8988T (cell line): ENCODE results near the gene RTKN.

Experiments used
- DNase-seq: peaks from one replicate; pipeline ENCODE4 v3.0.0; 2011

The RTKN gene

DNA sequence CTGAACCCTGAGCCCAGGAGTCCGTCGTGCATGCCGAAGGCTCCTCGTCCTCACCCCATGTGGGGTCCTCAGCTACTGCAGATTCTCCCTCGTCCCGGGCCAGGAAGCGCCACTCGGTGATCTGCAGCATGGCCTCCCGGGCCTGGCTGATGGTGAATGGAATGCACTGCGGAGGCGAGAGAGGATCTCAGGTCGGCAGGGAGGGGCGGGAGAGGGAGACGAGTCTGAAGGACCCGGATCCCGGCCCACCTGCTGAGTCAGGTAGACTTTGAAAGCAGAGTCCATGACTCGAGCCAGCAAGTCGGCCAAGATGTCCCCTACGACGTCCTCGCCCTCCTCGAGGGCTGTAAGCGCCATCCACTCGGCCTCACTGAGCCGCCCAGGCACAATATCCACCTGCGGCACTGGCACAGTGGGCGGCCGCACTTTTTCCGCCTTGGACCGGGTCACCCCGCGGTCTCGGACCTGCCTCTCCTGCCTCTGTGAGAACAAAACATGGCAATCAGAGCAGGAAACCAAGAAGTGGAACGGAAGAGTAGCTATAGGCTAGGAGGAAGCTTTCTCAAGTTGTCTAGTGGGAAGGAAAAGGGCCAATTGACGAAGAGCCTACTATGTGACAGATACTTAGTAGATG, 25.9 kb downstream of the RTKN start:
- DNase-seq = no peak

DNA sequence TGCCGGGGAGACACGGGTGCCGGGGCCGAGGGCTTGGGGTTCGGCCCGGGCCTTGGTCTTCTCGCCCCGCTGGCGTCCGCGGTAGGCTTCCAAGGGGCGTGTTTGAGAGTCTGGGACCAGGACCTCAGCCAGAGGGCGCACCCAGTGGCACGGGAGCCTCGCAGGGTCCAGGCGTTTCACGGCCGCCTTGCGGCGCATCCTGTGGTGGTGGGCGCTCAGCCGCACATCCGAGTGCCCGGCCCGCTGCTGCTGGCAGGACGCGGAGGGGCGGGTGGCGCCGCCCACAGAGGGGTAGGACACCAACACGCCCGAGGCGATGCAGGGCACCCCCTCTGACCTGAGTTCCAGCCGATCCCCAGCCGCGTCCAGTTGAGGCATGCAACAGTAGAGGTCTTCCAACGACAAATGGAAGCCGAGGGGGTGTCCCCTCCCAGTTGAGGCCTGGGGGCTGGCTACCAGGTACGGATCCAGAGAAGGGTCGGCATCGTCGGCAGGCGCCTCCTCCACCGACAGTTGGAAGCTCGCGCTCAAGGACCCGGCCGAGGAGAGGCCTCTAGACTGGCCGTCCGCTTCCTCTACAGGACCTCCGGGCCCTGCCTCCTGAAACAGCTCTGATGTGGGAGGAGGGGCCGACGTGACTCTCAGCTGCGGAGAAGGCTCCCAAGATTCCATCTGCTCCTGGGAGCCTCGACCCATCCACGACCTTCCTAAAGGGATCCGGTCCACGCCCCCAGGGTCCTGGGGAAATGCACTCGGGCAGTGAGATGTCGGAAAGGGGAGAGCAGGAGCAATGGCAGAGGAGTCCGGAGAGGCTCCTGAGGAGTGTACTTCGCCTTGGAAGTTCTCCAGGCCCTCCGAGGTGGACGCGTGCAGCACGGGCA, 26.6 kb downstream of the RTKN start:
- DNase-seq = no peak

DNA sequence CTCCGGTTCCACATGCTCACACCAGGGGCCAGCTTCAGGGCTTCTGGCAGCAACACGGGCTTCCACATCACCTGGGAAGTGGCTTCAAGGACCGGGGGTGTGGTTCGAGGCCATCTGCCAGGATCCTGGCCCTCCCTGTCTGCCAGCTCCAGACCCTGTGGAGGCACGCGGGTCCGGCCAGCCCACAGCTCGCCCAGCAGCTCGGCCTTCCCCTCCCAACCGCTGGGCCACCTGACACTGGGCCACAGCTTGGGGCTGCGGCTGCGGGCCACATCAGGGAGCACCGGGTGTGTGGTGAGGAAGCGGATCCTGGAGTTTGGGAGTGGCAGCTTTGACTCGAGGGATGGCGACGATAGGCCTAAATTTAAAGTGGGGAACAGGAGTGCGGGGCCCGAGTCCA, 27.3 kb downstream of the RTKN start:
- DNase-seq = no peak

DNA sequence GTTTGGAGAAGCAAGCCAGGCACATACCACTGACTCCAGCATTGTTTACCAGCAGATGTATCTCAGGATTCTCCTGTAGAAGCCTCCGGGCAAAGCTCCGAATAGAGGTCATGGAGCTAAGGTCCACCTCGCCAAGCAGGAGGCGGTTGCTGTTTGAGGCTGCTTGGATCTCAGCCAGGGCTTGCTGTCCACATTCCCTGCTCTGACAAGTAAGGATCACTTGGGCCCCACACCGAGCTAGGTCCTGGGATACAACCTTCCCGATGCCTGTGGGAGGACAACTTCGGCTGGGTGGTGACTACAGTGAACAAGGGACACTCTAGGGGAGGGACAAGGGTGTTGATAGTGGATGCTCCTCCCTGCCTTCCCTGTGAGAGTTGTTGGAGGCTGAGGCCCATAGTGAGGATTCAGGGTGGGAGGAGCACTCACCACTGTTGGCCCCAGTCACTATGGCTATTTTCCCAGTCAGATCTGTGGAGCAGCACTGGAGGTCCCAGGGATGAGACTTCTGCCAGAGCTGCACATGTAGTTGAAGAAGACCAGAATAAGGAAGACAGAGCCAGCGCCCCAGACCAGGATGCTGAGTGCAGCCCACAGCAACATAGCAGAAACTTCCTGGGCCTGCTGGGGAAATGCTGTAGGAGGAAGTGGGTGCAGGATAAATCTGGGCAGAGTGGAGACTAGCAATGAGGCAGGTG, 28.6 kb downstream of the RTKN start:
- no peak for DNase-seq

DNA sequence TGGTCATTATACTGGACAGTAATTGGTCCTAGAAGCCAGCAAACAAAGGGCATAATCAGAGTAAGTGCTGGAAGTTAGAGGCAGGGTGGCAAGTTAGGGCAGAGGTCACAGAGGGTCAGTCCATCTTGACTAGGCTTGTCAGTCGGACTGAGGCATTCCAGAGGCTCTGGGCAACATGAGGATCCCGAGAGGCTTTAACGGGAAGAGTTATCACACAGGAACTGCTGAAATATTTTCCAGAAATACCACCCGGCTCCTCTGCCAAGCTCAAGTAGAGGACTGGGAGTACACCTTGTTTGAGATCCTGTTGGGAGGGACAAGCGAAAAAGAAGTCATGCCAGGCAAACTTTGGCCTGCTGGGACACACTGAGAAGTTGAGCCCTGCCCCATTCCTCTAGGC, 34.1 kb downstream of the RTKN start:
- DNase-seq = no peak

DNA sequence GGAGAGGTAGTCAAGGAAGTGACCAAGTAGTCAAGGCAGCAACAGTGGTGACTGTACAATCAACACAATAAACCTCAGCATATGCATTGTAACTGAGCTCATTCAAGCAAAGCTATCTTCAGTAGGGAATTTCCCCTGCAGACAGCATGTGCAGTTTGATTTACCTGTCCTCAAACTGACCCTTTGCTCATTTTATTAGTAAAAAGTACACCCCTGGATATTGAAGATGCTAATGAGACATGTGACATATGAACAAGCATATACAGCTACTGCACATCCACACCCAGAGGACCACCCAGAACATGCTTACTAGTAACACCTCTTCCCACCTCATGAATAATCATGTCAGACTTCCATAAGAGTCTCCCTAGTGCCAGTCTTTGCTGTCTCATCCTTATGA, 35.7 kb downstream of the RTKN start:
- no peak for DNase-seq

DNA sequence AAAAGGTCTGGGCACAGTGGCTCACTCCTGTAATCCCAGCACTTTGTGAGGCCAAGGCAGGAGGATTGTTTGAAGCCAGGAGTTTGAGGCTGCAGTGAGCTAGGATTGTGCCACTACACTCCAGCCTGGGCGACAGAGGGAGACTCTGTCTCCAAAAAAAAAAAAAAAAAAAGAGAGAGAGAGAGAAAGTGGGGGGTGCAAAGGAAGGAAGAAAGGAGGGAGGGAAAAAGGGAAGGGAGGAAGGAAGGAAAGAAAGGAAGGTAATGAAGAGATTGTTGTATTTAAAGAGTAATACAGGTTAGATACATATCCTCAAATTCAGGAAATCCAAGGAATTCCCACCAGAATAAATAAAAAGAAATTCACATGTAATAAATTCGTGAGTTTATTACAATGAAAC, 39.8 kb downstream of the RTKN start:
- no peak for DNase-seq

DNA sequence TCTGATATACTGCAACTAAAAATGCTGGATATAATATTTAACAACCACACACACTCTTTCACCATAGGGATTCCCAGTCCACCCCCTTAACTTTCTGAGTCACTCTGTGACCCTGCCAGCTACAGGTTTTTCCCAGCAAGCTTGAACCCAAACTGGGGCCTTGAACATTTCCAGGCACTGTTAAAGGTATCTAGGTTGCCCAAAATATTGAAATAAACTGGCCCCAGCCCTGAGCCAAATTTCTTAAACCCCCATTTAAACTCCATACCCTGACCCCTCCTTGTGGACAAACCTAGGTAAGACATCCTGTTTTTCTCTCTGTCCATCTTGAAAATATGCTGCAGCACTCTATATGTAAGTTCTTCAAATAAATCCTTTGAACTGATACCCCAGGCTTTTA, 42.0 kb downstream of the RTKN start:
- DNase-seq = no peak

DNA sequence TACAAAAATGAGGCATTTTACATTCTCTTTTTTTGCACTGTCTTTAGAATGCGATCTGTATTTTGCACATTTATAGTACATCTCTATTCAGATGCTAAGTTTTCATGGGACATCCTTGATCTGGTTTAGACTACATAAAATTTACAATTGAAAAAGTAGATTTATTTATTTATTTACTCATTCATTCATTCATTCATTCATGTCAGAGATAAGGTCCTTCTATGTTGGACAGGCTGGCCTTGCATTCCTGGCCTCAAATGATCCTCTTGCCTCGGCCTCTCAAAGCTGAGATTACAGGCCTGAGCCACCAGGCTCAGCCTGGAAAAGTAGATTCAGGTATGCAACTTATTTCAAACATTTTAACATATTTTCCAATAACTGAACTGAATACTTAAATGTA, 45.6 kb downstream of the RTKN start:
- no peak for DNase-seq

DNA sequence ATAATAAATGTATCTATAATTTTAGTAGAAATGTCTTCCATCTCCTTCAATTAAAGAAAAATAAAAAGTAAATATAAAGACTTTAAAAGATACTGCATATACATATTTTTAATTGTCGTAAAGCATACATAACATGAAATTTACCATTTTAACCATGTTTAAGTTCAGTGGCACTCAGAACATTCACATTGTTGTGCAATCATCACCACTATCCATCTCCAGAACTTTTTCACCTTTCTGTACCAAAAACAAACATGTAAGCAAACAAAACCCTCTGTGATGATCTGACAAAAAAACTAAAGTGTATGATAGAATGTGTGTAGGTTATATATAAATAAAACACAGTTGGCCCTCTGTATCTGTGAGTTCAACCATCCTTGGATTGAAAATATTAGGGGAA, 48.2 kb downstream of the RTKN start:
- DNase-seq = no peak

DNA sequence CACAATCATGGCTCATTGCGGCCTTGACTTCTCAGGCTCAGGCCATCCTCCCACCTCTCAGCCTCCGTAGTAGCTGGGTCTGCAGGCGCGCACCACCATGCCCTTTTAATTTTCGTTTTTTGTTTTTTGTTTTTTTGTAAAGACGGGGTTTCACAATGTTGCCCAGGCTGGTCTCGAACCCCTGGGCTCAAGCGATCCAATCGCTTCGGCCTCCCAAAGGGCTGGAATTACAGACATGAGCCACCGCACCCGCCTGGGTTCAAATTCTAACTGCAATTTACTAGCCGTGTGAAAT, 49.3 kb downstream of the RTKN start:
- DNase-seq = no peak

DNA sequence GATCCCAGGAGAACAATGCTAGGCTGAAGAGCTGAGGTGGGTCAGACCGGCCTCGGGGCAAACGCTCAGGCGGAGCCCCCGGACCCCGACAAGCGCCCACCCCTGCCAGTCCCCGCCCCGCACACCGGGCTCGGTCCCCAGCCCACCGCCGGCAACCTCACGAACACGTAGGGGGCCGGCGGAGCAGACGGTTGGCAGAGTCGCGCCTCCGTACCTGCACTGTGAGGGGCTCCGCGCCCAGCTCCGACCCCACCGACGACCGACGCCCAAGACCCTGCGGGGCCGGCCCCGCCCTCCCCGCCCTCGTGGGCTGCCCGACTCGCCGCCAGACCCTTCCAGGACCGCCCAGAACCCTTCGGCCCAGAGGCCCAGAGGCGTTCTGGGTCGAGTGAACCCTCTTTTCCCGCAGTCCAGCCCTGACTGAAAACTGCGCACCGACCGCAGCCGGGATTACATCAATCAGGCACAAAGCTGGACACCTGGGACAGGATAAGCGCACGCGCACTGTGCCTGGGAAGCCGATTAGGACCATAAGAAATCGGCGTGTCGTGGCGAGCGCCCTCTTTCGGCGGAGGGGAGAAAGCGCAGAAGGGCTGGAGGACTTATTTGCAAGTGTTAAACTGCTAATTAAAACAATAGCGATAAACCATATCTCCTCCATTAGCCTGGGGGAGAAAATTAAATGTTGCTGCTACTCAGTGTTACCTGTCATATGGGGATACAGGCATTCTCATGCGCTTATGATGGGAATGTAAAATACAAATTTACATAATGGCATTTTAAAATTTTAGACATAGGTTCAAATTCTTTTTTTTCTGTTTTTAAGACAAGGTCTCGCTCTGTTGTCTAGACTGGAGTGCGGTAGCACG, 49.9 kb downstream of the RTKN start:
- no peak for DNase-seq

DNA sequence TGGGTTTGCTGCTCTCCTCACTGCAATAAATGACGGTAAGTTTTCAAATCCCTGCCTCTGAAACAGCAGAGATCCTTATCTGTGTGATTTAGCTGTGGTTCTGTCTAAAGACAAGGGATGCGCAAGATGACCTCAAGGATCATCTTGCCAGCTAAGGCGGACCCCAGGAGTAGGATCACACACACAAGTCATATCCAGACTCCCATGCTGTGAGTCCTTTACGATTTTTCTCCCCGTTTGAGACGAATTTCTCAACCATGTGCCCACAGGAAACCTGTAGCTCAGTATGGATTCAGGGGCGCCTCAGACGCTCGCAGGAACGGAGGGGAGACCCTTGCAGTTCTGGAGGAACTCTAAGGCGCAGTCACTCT, 50.5 kb downstream of the RTKN start:
- DNase-seq = no peak

DNA sequence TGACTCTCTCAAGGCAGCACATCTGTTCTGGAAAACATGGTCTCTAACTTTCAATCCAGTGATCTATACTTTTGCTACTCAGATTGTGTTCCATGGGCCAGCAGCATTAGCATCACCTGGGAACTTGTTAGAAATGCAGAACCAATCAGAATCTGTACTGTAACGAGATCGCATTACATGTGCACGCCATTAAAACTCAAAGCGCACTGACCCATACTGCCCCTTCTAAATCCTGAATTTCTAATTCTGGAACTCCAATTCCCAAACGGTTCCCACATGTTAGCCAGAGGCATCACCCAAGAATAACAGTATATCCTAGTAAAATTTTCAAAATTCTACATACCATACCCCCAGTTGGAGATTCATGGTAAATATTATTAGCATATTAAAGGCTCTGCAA, 51.1 kb downstream of the RTKN start:
- no peak for DNase-seq

DNA sequence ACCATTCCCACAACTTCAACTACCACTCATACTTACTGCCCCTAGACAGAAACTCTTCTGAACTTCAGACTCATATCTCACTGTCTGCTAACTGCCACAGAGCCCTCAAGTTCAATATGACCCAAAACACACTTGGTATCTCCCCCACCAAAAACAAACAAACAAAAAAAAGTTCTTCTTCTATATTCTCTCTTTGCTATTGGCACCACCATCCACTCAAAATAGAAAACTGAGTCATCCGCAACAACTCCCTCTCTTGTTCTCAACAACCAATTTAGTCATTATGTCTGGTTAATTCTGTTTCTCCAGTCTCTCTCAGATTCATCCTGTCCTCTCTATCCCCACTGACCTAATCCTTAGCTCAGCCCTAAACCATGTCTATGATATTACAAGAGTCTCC, 54.4 kb downstream of the RTKN start:
- DNase-seq = no peak

DNA sequence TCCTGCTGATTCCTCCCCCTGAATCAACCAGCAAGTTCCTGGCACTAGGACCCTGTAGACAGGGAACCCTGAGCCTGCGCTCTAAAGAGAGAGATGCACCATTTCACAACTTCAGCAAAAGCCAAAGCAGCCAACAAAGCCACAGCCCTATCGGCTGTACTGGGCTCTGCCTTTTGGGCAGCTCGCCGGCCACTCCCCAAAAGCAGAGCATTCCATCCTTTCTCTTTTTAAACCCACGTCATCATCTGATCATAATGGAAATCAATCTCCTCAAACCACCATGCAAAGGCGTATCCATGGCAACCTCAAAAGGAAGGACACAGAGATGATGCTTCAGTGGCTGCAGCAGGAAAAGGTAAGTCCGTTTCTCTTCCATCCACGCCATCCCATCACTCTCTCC, 56.3 kb downstream of the RTKN start:
- no peak for DNase-seq

DNA sequence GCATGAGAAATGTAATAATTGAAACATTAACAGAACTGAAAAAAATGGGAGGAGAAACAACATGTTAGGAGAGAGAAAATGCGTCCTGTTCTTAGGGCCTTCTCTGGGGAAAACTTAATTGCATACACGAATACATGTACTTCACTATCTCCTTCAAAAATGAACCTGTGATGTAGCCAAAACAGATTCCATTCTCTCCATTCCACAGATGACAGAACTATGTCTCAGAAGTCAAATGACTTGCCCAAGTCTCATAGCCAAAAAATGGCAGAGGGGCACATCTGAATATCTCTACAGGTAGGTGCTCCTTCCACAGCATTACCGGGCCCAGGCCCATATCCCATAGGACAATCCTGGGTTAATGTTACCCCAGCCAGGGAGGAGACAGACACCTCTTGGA, 57.7 kb downstream of the RTKN start:
- DNase-seq = no peak

DNA sequence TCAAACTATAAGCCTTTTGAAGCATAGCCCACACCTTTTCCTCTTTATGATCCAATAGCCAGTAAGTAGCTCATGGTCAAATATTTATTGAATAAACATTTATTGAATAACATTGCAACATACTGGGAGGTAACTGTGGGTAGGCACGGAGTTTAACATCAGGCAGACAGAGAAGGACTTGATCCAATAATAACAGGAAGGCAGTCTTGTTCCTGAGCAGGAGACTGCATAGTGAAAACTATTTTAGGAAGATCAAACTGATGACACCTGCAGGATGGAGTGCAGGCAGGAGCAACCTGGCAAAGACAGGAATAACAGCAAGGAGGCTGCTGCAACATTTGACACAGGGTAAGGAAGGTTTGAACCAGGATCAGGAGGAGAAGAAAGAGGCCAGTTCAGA, 58.5 kb downstream of the RTKN start:
- DNase-seq = no peak

DNA sequence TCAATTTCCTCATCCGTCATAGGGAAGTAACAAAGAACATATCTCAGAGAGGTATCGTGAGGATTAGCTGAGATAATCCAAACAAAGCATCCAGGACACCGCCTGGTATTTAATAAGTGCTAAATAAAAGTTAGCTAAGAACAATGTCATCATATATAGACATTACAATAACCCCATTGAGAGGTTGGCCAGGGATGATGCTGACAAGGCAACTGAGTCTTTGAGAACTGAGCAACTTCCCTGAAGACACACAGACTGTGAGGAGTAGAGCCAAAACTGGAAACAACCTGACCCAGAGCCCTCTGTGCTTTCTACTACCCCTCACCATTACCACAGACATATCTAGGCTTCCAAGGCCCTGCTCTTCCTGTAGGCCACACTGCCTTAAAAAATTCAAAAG, 60.0 kb downstream of the RTKN start:
- DNase-seq = no peak

DNA sequence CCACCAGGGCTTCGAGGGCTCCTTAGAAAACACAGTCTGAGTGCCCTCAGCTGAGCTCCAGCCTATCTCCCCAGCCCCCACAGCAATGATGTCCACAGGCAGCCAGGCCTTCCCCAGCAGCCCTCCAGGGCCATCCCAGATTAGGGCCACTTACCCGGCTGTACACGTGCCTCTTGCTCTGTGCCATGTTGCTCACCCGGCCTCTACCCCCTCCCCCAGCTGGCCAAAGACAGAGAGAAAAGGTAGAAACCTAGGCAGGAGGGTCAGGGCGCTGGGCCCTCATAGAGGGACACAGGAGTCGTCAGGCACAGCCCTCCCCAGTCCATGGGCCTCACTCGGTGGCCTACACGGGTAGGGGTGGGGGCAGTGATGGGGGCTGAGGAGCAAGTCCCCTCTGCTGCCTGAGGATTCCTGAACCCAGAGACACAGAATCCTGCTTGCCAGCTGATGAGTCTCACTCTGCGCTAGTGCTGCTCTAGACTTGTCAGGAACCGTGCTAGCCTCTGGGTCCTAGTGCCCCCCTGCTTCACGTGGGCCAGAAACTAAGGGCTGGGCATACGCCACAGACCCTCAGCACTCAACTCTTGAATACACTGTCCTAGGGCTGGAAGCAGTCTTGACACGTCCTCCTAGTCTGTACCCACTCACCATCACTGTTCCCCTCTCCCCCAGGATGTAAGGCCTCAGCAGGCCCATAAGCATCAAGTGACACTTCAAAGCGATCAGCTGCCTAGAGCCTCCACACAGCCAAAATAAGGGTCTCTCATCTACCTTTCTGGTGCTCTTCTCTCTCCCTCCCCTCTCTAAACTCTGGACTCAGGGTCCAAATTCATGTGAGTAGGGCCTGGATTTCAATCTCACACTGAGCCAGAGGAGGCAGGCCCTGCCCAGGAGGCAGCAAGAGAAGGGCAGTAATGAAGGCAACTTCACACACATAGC, 61.6 kb downstream of the RTKN start, which contains the start of gene DCTN1:
TSS of gene DCTN1 (minus strand) at position 461 of the 939 bp plus-strand sequence. CDS start at position 187, 274 bp downstream.
- peak; percentile 60 for DNase-seq

DNA sequence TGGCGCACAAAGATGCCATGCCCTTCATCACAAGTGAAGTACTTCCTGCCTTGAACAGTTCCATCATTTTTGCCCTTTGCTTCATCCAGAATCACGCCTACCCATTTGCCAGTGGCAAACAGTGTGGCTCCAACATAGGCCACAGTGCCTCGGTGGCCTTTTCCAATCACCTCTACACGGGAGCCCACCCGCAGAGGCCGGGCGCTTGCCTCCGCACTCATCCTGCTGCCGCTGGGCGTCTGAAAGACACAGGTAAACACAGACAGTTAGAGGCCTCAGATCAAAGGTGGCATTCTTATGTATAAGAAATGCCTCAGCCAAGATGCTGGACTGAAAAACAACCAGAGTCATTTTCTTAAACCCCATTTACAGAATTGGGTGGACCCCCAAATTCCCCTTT, 63.7 kb downstream of the RTKN start:
- no peak for DNase-seq

DNA sequence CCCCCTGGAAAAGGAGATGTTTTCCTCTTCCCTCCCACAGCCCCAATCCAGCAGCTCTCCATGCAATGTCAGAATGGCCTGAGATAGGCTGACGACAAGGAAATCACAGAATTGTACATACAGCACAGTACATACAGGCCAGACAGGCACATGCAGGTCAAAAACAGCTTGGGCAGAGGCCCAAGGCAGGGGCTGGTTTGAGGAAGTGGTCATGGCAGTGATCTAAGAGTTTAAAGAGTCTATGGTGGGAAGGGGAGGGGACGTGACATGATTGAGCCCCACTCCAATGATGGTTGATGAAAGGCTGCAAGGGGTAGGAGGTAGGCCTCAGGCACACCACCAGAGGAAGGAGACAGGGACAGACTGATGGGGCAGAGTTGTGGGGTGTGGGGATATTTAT, 65.9 kb downstream of the RTKN start:
- no peak for DNase-seq
